H1 (cell line): ENCODE measurements around the gene HTRA1. TPM values are rescaled to one million over a fixed set of nuclear protein-coding genes. Genes with fewer than 3 reads are reported as not detected.

Experiments used
- CTCF ChIA-PET: fragments of 300-600 bp; sonication (Branson Sonifier 250); formaldehyde crosslinking; loops from one replicate; lab custom pipeline; 2021; ENCODE audit not compliant: partially characterized antibody; lab: Charles Lee
- POLR2A ChIA-PET: fragments of 300-600 bp; sonication (Branson Sonifier 250); formaldehyde crosslinking; loops from one replicate; lab custom pipeline; 2021; ENCODE audit warnings: inconsistent platforms; ENCODE audit not compliant: partially characterized antibody; lab: Charles Lee
- DNase-seq, 2 experiments: peaks; one replicate each; pipeline versions ENCODE4 v3.0.0 to v3.0.0-alpha.2; 2010 to 2022; ENCODE audit warnings: low spot score in 2 of 2, low read depth in 1 of 2, mixed read lengths in 1 of 2
- FAIRE-seq: peaks from 2 replicates; lab custom pipeline; 2011; peaks lifted over from hg19 to GRCh38; lab: Jason Lieb, UNC
- H2AFZ ChIP-seq: 2 replicates; pipeline ENCODE4 v1.8.1; 2012; ENCODE audit warnings: low read length, inconsistent platforms
- H2AK5ac ChIP-seq: 2 replicates; pipeline ENCODE4 v1.6.1; 2013; ENCODE audit warnings: low read depth, low read length
- H2BK120ac ChIP-seq: replicated peaks from 2 replicates; pipeline ENCODE3; 2013; ENCODE audit warnings: low read depth, low read length, inconsistent platforms
- H2BK12ac ChIP-seq: 2 replicates; pipeline ENCODE4 v1.6.1; 2013; ENCODE audit warnings: low read depth, low read length
- H2BK15ac ChIP-seq: 2 replicates; pipeline ENCODE4 v1.6.1; 2013; ENCODE audit warnings: low read length
- H2BK20ac ChIP-seq: 2 replicates; pipeline ENCODE4 v1.6.1; 2013; ENCODE audit warnings: low read length
- H2BK5ac ChIP-seq: 2 replicates; pipeline ENCODE4 v1.6.1; 2013; ENCODE audit warnings: low read depth, low read length
- H3K14ac ChIP-seq: 2 replicates; pipeline ENCODE4 v1.6.1; 2013; ENCODE audit warnings: inconsistent platforms; ENCODE audit not compliant: insufficient read length
- H3K18ac ChIP-seq: 2 replicates; pipeline ENCODE4 v1.6.1; 2013; ENCODE audit warnings: low read length; ENCODE audit errors: extremely low read depth
- H3K23ac ChIP-seq: 2 replicates; pipeline ENCODE4 v1.6.1; 2013; ENCODE audit warnings: inconsistent platforms; ENCODE audit not compliant: insufficient read length
- H3K23me2 ChIP-seq: 2 replicates; pipeline ENCODE4 v1.6.1; 2013; ENCODE audit warnings: low read depth, low read length
- H3K27ac ChIP-seq: 2 replicates; pipeline ENCODE4 v1.6.1; 2011; ENCODE audit warnings: low read depth, low read length, inconsistent platforms
- H3K27me3 ChIP-seq, 4 experiments: replicated peaks in 1 of 4; 1 replicate in 1 of 4; 2 replicates in 3 of 4; pipeline versions ENCODE4 v1.6.1 to v1.8.1; 2011 to 2013; ENCODE audit warnings: low read length in 3 of 4, mild to moderate bottlenecking in 3 of 4, inconsistent platforms in 2 of 4, mixed read lengths in 2 of 4, moderate library complexity in 1 of 4; ENCODE audit not compliant: control insufficient read depth in 3 of 4, insufficient read depth in 3 of 4; ENCODE audit errors: extremely low read depth in 1 of 4
- H3K36me3 ChIP-seq, 4 experiments: 2 replicates each; pipeline versions ENCODE4 v1.6.1 to v1.8.1; 2011 to 2013; ENCODE audit warnings: mild to moderate bottlenecking in 4 of 4, low read length in 3 of 4, moderate library complexity in 2 of 4, control low read depth in 1 of 4, inconsistent platforms in 1 of 4; ENCODE audit not compliant: insufficient read depth in 4 of 4, control insufficient read depth in 2 of 4
- H3K4ac ChIP-seq: replicated peaks from 2 replicates; pipeline ENCODE3; 2013; ENCODE audit warnings: low read length, low read depth, mixed read lengths, inconsistent platforms; ENCODE audit not compliant: insufficient read length
- H3K4me1 ChIP-seq, 4 experiments: replicated peaks in 1 of 4; 1 replicate in 1 of 4; 2 replicates in 3 of 4; pipeline versions ENCODE4 v1.6.1 to v1.8.1; 2011 to 2013; ENCODE audit warnings: low read length in 3 of 4, inconsistent platforms in 2 of 4, mixed read lengths in 1 of 4; ENCODE audit not compliant: insufficient read depth in 4 of 4, control insufficient read depth in 3 of 4
- H3K4me2 ChIP-seq, 2 experiments: 2 replicates each; pipeline versions ENCODE4 v1.6.1 to v1.8.1; 2011 to 2013; ENCODE audit warnings: low read depth in 2 of 2, low read length in 2 of 2, control low read depth in 1 of 2, inconsistent platforms in 1 of 2, mild to moderate bottlenecking in 1 of 2; ENCODE audit not compliant: insufficient read depth in 1 of 2
- H3K4me3 ChIP-seq, 4 experiments: fragments of 200-600, 300-600 bp in 1 of 4; sonication (generic), shearing (Covaris generic), sonication (Bioruptor Twin) in 1 of 4; 2 replicates each; pipeline versions ENCODE4 v1.5.1 to v1.8.1; 2011 to 2016; ENCODE audit warnings: low read length in 4 of 4, low read depth in 3 of 4, control low read depth in 2 of 4, inconsistent platforms in 2 of 4, mild to moderate bottlenecking in 2 of 4, mixed read lengths in 1 of 4, moderate library complexity in 1 of 4; ENCODE audit not compliant: insufficient read depth in 2 of 4; ENCODE audit errors: extremely low read depth in 1 of 4
- H3K56ac ChIP-seq: replicated peaks from 2 replicates; pipeline ENCODE3; 2013; ENCODE audit warnings: low read depth, mild to moderate bottlenecking, mixed read lengths, low read length, inconsistent platforms; ENCODE audit not compliant: insufficient read length
- H3K79me1 ChIP-seq: 2 replicates; pipeline ENCODE4 v1.6.1; 2013; ENCODE audit warnings: low read depth, low read length, control low read depth
- H3K79me2 ChIP-seq, 2 experiments: 2 replicates each; pipeline versions ENCODE4 v1.6.1 to v1.8.1; 2012 to 2013; ENCODE audit warnings: low read length in 2 of 2, mild to moderate bottlenecking in 2 of 2, inconsistent platforms in 1 of 2; ENCODE audit not compliant: insufficient read depth in 2 of 2, control insufficient read depth in 1 of 2
- H3K9ac ChIP-seq, 4 experiments: replicated peaks in 1 of 4; 1 replicate in 1 of 4; 2 replicates in 3 of 4; pipeline versions ENCODE4 v1.6.1 to v1.8.1; 2011 to 2013; ENCODE audit warnings: low read depth in 3 of 4, low read length in 3 of 4, control low read depth in 2 of 4, mild to moderate bottlenecking in 2 of 4, moderate library complexity in 2 of 4, inconsistent platforms in 1 of 4; ENCODE audit errors: extremely low read depth in 1 of 4
- H3K9me3 ChIP-seq, 2 experiments: 2 replicates each; pipeline versions ENCODE4 v1.6.1 to v1.8.1; 2012 to 2013; ENCODE audit warnings: mild to moderate bottlenecking in 2 of 2, moderate library complexity in 2 of 2, control low read depth in 1 of 2, inconsistent platforms in 1 of 2, low read depth in 1 of 2, low read length in 1 of 2, mixed read lengths in 1 of 2; ENCODE audit not compliant: insufficient read depth in 2 of 2
- H4K20me1 ChIP-seq, 2 experiments: replicated peaks in 1 of 2; 2 replicates each; pipeline versions ENCODE3 to v1.8.1; 2011 to 2013; ENCODE audit warnings: inconsistent platforms in 2 of 2, low read length in 2 of 2, mild to moderate bottlenecking in 1 of 2; ENCODE audit not compliant: insufficient read depth in 2 of 2, control insufficient read depth in 1 of 2
- H4K5ac ChIP-seq: 2 replicates; pipeline ENCODE4 v1.6.1; 2013; ENCODE audit warnings: low read length, low read depth, mixed read lengths, inconsistent platforms; ENCODE audit not compliant: insufficient read length
- H4K8ac ChIP-seq: 2 replicates; pipeline ENCODE4 v1.8.0; 2013; ENCODE audit warnings: mild to moderate bottlenecking, moderate library complexity, low read length, inconsistent platforms; ENCODE audit not compliant: insufficient read depth; ENCODE audit errors: extremely low read depth
- H4K91ac ChIP-seq: replicated peaks from 2 replicates; pipeline ENCODE3; 2013; ENCODE audit warnings: low read length, mixed read lengths, inconsistent platforms; ENCODE audit not compliant: insufficient read length
- BCL11A ChIP-seq, 2 experiments: IDR thresholded peaks; one replicate each; pipeline ENCODE4 v1.6.1; 2011; ENCODE audit warnings: low read depth in 2 of 2, low read length in 2 of 2, mild to moderate bottlenecking in 2 of 2
- EP300 ChIP-seq, 2 experiments: IDR thresholded peaks; 1 replicate in 1 of 2; 2 replicates in 1 of 2; pipeline ENCODE4 v1.6.1; 2011 to 2012; ENCODE audit warnings: low read depth in 2 of 2, low read length in 2 of 2, mild to moderate bottlenecking in 2 of 2, borderline replicate concordance in 1 of 2, inconsistent platforms in 1 of 2, moderate library complexity in 1 of 2
- MAFK ChIP-seq: IDR thresholded peaks from 2 replicates; pipeline ENCODE4 v1.6.1; 2012; ENCODE audit warnings: low read depth, mild to moderate bottlenecking, improper control_type of control experiment, low read length
- POLR2A ChIP-seq, 2 experiments: IDR thresholded peaks; 1 replicate in 1 of 2; 2 replicates in 1 of 2; pipeline ENCODE4 v1.6.1; 2011; ENCODE audit warnings: low read depth in 2 of 2, low read length in 2 of 2, mild to moderate bottlenecking in 2 of 2; ENCODE audit errors: control extremely low read depth in 1 of 2
- SRF ChIP-seq: IDR thresholded peaks from 2 replicates; pipeline ENCODE4 v1.6.1; 2011; ENCODE audit warnings: mild to moderate bottlenecking, low read depth, low read length, moderate library complexity
- SUZ12 ChIP-seq: fragments of 200-600 bp; sonication (generic); IDR thresholded peaks from 2 replicates; pipeline ENCODE4 v1.6.1; 2012; ENCODE audit warnings: mild to moderate bottlenecking, inconsistent platforms, low read length, moderate library complexity, mixed read lengths
- TCF12 ChIP-seq: IDR thresholded peaks from 2 replicates; pipeline ENCODE4 v1.6.1; 2011; ENCODE audit warnings: low read depth, mild to moderate bottlenecking, low read length
- ZNF274 ChIP-seq: IDR thresholded peaks from 2 replicates; pipeline ENCODE4 v1.7.0; 2012; ENCODE audit warnings: low read length, borderline replicate concordance; ENCODE audit errors: extremely low read depth
- WGBS, 2 experiments: shearing (Covaris generic) in 1 of 2; methylation state at CpG; one replicate each; pipeline versions ENCODE4 v1.1.6 to v1.1.7; 2013 to 2015; ENCODE audit warnings: low lambda C conversion rate in 2 of 2, mixed read lengths in 2 of 2, inconsistent platforms in 1 of 2, low coverage in 1 of 2, missing lambda C conversion rate in 1 of 2; ENCODE audit not compliant: insufficient replicate concordance in 2 of 2, insufficient coverage in 1 of 2, insufficient read length in 1 of 2; ENCODE audit errors: extremely low coverage in 1 of 2, missing lambda C conversion rate in 1 of 2; 5-methylcytosine and 5-hydroxymethylcytosine counted together
- polyA plus RNA-seq, 7 experiments: library from polyadenylated mRNA; depleted of rRNA in 3 of 7; stranded (reverse) in 5 of 7; unstranded in 2 of 7; fragments of >200 nt in 5 of 7; fragments of 200-250 nt in 2 of 7; gene quantifications; 1 replicate in 5 of 7; 2 replicates in 1 of 7; 4 replicates in 1 of 7; pipeline versions ENCODE4 v1.2.1 to v1.2.3, GENCODE V29; 2011 to 2013; ENCODE audit warnings: missing spikeins in 2 of 7, mixed read lengths in 2 of 7
- total RNA-seq: library from RNA; stranded (reverse); fragmentation: NEBNext Ultra II Directional; extraction: Animal tissue kit (Norgen Biotek cat#: 25700); gene quantifications from 2 replicates; pipeline ENCODE4 v1.2.1, GENCODE V29; 2021

Gene HTRA1
- total and polyA plus RNA-seq, 2 of the 8 experiments (the other 6 are each of a cell fraction or from before 2014, with no cell fraction given): 15.8 to 20.1 TPM

DNA sequence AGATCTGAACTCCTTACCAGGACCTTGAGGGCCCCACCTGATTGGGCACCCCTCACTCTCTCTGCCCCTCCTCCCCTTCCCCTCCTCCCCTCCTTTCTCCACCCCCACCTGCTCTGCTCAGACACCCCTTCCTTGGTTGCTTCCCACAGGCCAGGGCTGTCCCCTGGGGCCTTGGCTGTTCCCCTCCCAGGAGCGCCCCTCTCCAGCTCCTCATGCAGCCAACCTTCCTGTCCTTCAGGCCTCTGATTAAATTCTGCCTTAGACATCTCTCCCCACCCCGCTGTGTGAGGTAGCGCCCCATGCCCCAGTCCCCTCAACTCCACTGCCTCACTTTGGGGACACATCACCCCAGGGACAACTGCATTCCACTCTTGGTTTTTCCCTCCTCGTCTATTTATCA lies 32.4 kb downstream of the HTRA1 start:
- H3K27me3 ChIP-seq: no peaks in the 10 kb centered on the region; a peak in 1 of 7 replicates
- no peak overlapping the region for H2BK20ac ChIP-seq
- no peaks in the 10 kb centered on the region for H3K9me3 ChIP-seq
- no peaks in the 10 kb centered on the region for H4K20me1 ChIP-seq
- no peak overlapping the region for H4K8ac ChIP-seq
- H3K18ac ChIP-seq: no peak overlapping the region
- no peak overlapping the region for H3K4ac ChIP-seq
- CTCF ChIA-PET: interaction anchor here (0.6 to 2.9 kb wide), 8 partner anchors 10 to 214 kb away, joined by 3 to 13 read pairs (median 4); no protein-coding TSS in a partner anchor
- H2BK12ac ChIP-seq: no peak overlapping the region
- no peak overlapping the region for H2BK15ac ChIP-seq
- no peak overlapping the region for H3K56ac ChIP-seq
- H3K9ac ChIP-seq: no peak overlapping the region
- no peaks in the 10 kb centered on the region for H3K23me2 ChIP-seq
- no peaks in the 10 kb centered on the region for H3K36me3 ChIP-seq
- H4K91ac ChIP-seq: no peak overlapping the region
- no peak overlapping the region for H2BK5ac ChIP-seq
- no peak overlapping the region for H3K4me2 ChIP-seq
- H4K5ac ChIP-seq: no peak overlapping the region
- H2BK120ac ChIP-seq: no peak overlapping the region
- no peak overlapping the region for H2AFZ ChIP-seq
- H3K4me1 ChIP-seq: no peaks in the 10 kb centered on the region; a peak in 1 of 7 replicates
- no peaks in the 10 kb centered on the region for H3K79me2 ChIP-seq
- H3K14ac ChIP-seq: no peak overlapping the region
- H3K79me1 ChIP-seq: no peaks in the 10 kb centered on the region
- H3K4me3 ChIP-seq: no peak overlapping the region
- H2AK5ac ChIP-seq: no peak overlapping the region
- H3K27ac ChIP-seq: no peak overlapping the region
- DNase-seq: no peak
- 97% methylated on average over 3 of the region's 4 CpGs; no CpG with 5 or more reads in 1 of the 2 experiments for WGBS, 2 experiments
- POLR2A ChIA-PET: interaction anchor here (0.9 kb wide), 1 partner anchor 18 kb away, joined by 3 read pairs; no protein-coding TSS in a partner anchor
- no peak overlapping the region for H3K23ac ChIP-seq
- no peak for FAIRE-seq
- TF ChIP-seq SRF (no peak), ZNF274 (no peak), TCF12 (no peak), EP300 (IDR thresholded peaks at IDR 0.05; ENCODE audit: borderline replicate concordance in 1 of 2, low read depth in 2 of 2, low read length in 2 of 2) (no peak), BCL11A (IDR thresholded peaks at IDR 0.05; ENCODE audit: low read depth in 2 of 2, low read length in 2 of 2) (no peak), SUZ12 (no peak), POLR2A (IDR thresholded peaks at IDR 0.05; ENCODE audit: control extremely low read depth in 1 of 2, low read depth in 2 of 2, low read length in 2 of 2) (no peak), MAFK (no peak)
